Testis (tissue), 2 donors: ENCODE data around the gene LANCL1.

Experiments used
- POLR2A ChIP-seq: fragments of 450-650 bp; IDR thresholded peaks from one replicate; pipeline ENCODE4 v1.6.1; 2017; ENCODE audit warnings: antibody characterized with exemption, mild to moderate bottlenecking, moderate library complexity
- TF ChIP-seq, protein P1 (sequence below), 3 experiments: fragments of 450-650 bp in 2 of 3; fragments of 200-600 bp in 1 of 3; sonication (generic) in 1 of 3; IDR thresholded peaks; one replicate each; pipeline ENCODE4 v1.5.1; 2016 to 2019; ENCODE audit warnings: antibody characterized with exemption in 3 of 3, mild to moderate bottlenecking in 2 of 3, moderate library complexity in 1 of 3

GRCh38 chr2:210454336-210454735 lies 22.2 kb downstream of the LANCL1 start:
- TF ChIP-seq, protein P1, sequence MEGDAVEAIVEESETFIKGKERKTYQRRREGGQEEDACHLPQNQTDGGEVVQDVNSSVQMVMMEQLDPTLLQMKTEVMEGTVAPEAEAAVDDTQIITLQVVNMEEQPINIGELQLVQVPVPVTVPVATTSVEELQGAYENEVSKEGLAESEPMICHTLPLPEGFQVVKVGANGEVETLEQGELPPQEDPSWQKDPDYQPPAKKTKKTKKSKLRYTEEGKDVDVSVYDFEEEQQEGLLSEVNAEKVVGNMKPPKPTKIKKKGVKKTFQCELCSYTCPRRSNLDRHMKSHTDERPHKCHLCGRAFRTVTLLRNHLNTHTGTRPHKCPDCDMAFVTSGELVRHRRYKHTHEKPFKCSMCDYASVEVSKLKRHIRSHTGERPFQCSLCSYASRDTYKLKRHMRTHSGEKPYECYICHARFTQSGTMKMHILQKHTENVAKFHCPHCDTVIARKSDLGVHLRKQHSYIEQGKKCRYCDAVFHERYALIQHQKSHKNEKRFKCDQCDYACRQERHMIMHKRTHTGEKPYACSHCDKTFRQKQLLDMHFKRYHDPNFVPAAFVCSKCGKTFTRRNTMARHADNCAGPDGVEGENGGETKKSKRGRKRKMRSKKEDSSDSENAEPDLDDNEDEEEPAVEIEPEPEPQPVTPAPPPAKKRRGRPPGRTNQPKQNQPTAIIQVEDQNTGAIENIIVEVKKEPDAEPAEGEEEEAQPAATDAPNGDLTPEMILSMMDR (IDR thresholded peaks at IDR 0.05), result no peak
- TF ChIP-seq POLR2A, result no peak
